ENCODE measurements around the gene TMEM201.

- TF ChIP-seq CTCF (IDR thresholded peaks at IDR 0.05; ENCODE audit: extremely low read depth in 1 of 2, insufficient read depth in 1 of 2, low read depth in 1 of 2, low read length in 2 of 2), result no peak
- TF ChIP-seq POLR2A (IDR thresholded peaks at IDR 0.05; ENCODE audit: low read depth, low read length), result no peak
- TF ChIP-seq, protein P1, sequence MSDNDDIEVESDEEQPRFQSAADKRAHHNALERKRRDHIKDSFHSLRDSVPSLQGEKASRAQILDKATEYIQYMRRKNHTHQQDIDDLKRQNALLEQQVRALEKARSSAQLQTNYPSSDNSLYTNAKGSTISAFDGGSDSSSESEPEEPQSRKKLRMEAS (IDR thresholded peaks at IDR 0.05; ENCODE audit: insufficient read depth, insufficient read length), result no peak
- TF ChIP-seq FOS (IDR thresholded peaks at IDR 0.05; ENCODE audit: borderline replicate concordance, insufficient read depth, low read length), result no peak
- no peak for TF ChIP-seq POLR2AphosphoS5 (IDR thresholded peaks at IDR 0.05; ENCODE audit: insufficient read depth, low read depth, low read length)
These were observed 14.1 kb downstream of the TMEM201 start for GRCh38 chr1:9602794-9603167.
